ENCODE measurements around the gene GOLGA3.

The GOLGA3 gene

DNA sequence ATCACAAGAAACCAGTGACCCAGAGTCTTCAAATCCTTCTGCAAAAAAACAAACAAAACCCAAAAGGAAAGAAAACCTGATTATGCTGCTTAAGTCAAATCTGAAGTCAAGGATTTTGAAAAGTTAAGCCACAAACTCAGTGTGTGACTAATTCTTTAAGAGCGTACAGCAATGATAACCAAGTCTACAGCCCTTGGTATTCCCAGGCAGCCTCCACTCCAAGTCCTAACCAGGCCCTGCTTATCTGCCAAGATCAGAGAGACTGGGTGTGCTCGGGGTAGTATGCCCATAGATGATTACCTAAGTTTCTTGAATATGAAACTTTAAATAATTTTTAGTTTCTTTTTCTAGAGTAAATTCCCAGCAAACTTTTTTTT lies 104.9 kb downstream of the GOLGA3 start:
- H3K4me3 ChIP-seq: no peak overlapping the region
- no peaks in the 10 kb centered on the region for H3K27me3 ChIP-seq
- intact Hi-C loops (cut with DNase I; ENCODE audit: low total_unique reads): no loop called here
- peaks cover 83 to 99% (median 93%) of the 10 kb centered on the region in 3 donors for H3K36me3 ChIP-seq
- no peak for DNase-seq
- no peak overlapping the region for H3K27ac ChIP-seq
- TF ChIP-seq, protein P1, sequence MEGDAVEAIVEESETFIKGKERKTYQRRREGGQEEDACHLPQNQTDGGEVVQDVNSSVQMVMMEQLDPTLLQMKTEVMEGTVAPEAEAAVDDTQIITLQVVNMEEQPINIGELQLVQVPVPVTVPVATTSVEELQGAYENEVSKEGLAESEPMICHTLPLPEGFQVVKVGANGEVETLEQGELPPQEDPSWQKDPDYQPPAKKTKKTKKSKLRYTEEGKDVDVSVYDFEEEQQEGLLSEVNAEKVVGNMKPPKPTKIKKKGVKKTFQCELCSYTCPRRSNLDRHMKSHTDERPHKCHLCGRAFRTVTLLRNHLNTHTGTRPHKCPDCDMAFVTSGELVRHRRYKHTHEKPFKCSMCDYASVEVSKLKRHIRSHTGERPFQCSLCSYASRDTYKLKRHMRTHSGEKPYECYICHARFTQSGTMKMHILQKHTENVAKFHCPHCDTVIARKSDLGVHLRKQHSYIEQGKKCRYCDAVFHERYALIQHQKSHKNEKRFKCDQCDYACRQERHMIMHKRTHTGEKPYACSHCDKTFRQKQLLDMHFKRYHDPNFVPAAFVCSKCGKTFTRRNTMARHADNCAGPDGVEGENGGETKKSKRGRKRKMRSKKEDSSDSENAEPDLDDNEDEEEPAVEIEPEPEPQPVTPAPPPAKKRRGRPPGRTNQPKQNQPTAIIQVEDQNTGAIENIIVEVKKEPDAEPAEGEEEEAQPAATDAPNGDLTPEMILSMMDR (IDR thresholded peaks at IDR 0.05): no peak
- no peaks in the 10 kb centered on the region for H3K9me3 ChIP-seq
- H3K4me1 ChIP-seq: no peaks in the 10 kb centered on the region

DNA sequence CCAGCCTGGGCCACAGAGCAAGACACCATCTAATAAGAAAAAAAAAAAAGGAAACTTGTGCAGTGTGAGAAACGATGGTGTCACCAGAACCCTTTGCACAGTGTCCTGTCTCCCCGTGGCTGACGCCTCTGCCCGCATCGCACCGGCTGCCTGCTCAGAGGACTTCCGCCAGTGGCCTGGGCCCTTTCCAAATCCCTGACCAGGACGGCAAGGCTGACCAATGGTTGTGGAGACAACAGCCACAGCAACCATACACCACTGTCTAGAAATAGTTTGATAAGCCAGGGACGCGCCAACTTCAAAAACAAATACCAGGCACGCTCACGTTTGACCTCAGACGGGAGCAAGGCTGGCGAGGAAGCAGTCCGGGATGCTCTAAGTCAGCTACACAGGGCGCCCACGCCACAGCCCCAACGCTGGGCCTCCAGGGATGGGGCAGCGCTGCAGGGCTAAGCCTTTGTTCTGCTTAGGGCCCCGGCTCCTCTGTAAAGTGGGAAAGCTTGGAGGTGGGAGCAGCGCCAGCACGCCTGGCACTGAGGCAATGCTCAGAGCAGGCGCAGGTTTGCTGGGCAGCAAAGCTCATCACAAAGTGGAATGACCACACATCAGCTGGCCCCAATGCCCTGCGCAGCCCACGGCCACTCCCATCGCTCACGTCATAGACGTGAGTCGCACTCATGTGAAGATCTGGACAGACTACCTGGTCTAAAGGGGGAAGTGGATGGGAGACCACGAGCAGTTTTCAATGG lies 105.5 kb downstream of the GOLGA3 start:
- H3K27ac ChIP-seq: no peak overlapping the region
- no peak for DNase-seq
- no peaks in the 10 kb centered on the region for H3K4me1 ChIP-seq
- intact Hi-C loops (cut with DNase I; ENCODE audit: low total_unique reads): no loop called here
- H3K4me3 ChIP-seq: no peak overlapping the region
- TF ChIP-seq, protein P1 (IDR thresholded peaks at IDR 0.05): no peak
- peaks cover 80 to 97% (median 90%) of the 10 kb centered on the region in 3 donors for H3K36me3 ChIP-seq
- H3K27me3 ChIP-seq: no peaks in the 10 kb centered on the region
- no peaks in the 10 kb centered on the region for H3K9me3 ChIP-seq

DNA sequence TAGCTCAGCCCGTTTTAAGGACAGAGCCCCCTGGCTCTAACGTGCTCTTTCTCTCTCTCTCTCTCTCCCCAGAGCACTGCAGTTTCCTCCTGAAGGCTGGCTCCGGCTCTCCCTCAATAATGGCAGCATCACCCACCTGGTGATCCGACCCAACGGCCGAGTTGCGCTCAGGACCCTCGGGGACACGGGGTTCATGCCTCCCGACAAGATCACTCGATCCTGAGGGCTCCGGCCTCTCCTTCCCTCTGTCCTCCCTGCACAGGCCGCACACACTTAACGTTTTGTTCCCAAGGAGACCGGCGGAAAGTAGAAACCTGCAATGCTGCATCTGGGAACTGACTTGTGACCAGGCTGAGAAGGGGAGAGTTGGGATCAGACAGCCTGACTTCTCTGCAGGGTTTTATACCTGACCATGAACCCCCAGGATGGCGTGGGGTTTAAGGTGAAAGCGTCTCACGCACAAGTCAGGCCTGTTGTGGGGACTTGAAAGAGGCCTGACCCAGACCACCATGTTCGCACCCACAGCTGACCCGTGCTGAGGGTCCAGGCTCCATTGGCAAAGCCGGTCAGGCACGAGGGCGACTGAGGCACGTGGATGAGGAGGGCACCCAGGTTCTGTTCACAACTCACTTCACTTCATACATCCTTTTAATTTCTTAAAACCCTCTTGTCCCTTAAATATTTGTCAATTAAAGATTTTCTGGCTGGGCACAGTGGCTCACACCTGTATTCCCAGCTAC lies 107.9 kb downstream of the GOLGA3 start:
- Histone ChIP-seq H3K36me3 (peaks cover 78 to 97% (median 89%) of the 10 kb centered on the region in 3 donors), H3K27me3 (no peaks in the 10 kb centered on the region), H3K4me1 (no peaks in the 10 kb centered on the region), H3K4me3 (no peak overlapping the region), H3K27ac (no peak overlapping the region), H3K9me3 (no peaks in the 10 kb centered on the region)
- DNase-seq: no peak
- intact Hi-C loops (cut with DNase I; ENCODE audit: low total_unique reads): no loop called here
- TF ChIP-seq, protein P1 (IDR thresholded peaks at IDR 0.05): no peak

DNA sequence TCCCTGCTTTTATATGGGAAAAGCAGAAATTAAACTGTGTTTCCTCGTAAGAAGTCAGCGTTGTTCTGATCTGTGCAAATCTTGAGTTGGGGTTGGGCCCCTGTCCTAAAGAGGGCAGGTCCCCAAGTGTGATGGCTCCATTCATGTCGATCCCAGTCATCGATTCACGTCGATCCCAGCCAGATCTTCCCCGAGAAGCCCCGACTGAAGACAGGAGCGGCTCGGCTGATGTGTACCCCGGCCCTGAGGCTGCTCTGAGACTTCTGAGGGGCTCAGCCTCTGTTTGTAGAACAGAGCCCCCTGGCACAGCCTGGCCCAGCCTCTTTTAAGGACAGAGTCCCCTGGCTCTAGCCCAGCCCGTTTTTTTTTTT lies 108.7 kb downstream of the GOLGA3 start:
- Histone ChIP-seq H3K4me1 (no peaks in the 10 kb centered on the region), H3K4me3 (no peak overlapping the region), H3K9me3 (no peaks in the 10 kb centered on the region), H3K27me3 (no peaks in the 10 kb centered on the region), H3K27ac (no peak overlapping the region), H3K36me3 (peaks cover 71 to 95% (median 93%) of the 10 kb centered on the region in 3 donors)
- TF ChIP-seq, protein P1 (IDR thresholded peaks at IDR 0.05): no peak
- no peak for DNase-seq
- intact Hi-C loops (cut with DNase I; ENCODE audit: low total_unique reads): loop anchor here (10.0 kb wide), 1 partner anchor 45 kb away; the partner anchor contains the start of gene ANKLE2

DNA sequence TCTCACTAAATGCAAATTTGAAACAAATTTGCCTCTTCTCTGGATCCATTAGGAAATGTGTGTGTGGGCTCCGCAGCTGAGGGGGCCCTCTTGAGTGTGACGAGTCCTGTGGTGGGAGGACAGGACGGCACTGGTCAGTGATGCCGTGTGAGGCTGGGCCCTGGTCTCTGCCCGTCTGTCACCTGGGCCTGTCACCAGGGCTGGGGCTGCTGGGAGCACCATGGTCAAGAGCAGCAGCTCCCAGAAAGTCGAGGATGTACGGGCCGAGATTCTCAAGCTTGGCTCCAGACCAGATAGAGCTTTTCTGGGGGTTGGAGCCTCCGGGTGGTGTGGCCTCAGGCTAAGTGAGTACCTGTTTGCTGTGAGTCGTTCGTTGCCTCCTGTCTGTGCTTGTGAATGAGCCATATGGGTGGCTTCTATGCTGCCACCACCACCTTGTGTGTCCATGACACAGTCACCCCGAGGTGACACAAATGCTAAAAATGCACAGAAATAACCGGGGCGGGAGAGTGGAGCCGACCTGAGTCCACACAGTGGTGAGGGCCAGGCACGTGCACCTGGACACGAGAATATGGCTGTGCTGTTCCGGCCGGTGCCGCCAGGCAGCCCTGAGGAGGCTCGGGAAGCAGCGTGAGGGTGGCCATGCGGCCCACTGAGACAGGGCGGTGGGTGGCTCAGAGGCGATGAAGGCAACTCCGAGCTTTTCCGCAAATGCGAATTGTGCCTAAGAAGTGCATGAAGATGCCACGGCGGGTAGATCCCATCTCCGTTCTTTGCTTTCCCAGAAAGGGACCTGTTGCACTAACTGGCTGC lies 109.3 kb downstream of the GOLGA3 start:
- Histone ChIP-seq H3K9me3 (no peaks in the 10 kb centered on the region), H3K36me3 (peaks cover 65 to 91% (median 89%) of the 10 kb centered on the region in 3 donors), H3K27me3 (no peaks in the 10 kb centered on the region), H3K4me3 (no peak overlapping the region), H3K4me1 (no peaks in the 10 kb centered on the region), H3K27ac (no peak overlapping the region)
- DNase-seq: no peak
- intact Hi-C loops (cut with DNase I; ENCODE audit: low total_unique reads): loop anchor here (10.0 kb wide), 1 partner anchor 45 kb away; the partner anchor contains the start of gene ANKLE2
- TF ChIP-seq, protein P1 (IDR thresholded peaks at IDR 0.05): no peak

Data from tibial artery (tissue), 4 donors.